OCI-LY7 (cell line): Measurements from ENCODE around the gene OR2K2. TPM values are rescaled to one million over a fixed set of nuclear protein-coding genes. Genes with fewer than 3 reads are reported as not detected.

ENCODE experiments used
- BruUV-seq: library from RNA; stranded (reverse); fragments of 400-500 nt; replicated peaks from 2 replicates; lab custom pipeline; 2021; lab: Mats Ljungman, UMichigan
- CTCF ChIA-PET: fragments of 300-600 bp; sonication (Branson Sonifier 250); formaldehyde crosslinking; loops from one replicate; lab custom pipeline; 2022; ENCODE audit warnings: antibody characterized with exemption; ENCODE audit not compliant: unreplicated experiment; lab: Charles Lee
- POLR2A ChIA-PET: fragments of 300-600 bp; sonication (Branson Sonifier 250); formaldehyde crosslinking; loops from one replicate; lab custom pipeline; 2022; ENCODE audit warnings: antibody characterized with exemption; lab: Charles Lee
- DNase-seq: peaks from one replicate; pipeline ENCODE4 v3.0.0-alpha.2; 2015; ENCODE audit warnings: low spot score
- H2AFZ ChIP-seq: fragments of 200-600 bp; sonication (generic), shearing (Covaris generic); 2 replicates; pipeline ENCODE4 v1.6.1; 2014; ENCODE audit warnings: mild to moderate bottlenecking, antibody characterized with exemption, low read length, moderate library complexity
- H3K27ac ChIP-seq: fragments of 200-600 bp; sonication (generic); 2 replicates; pipeline ENCODE4 v1.5.1; 2014; ENCODE audit warnings: mixed run types, low read depth, mild to moderate bottlenecking, moderate library complexity, low read length, inconsistent platforms; ENCODE audit not compliant: poor library complexity, severe bottlenecking
- H3K36me3 ChIP-seq: fragments of 200-600 bp; sonication (generic); 2 replicates; pipeline ENCODE4 v1.6.1; 2014; ENCODE audit warnings: mild to moderate bottlenecking, antibody characterized with exemption, low read length, moderate library complexity, mixed read lengths; ENCODE audit not compliant: insufficient read depth
- H3K4me1 ChIP-seq: fragments of 200-600 bp; sonication (generic); 2 replicates; pipeline ENCODE4 v1.5.1; 2014; ENCODE audit warnings: mild to moderate bottlenecking, low read length; ENCODE audit not compliant: insufficient read depth, poor library complexity, severe bottlenecking
- H3K4me2 ChIP-seq: fragments of 200-600 bp; sonication (generic); 2 replicates; pipeline ENCODE4 v1.6.1; 2014; ENCODE audit warnings: mild to moderate bottlenecking, low read length
- H3K4me3 ChIP-seq: fragments of 200-600 bp; sonication (generic); 2 replicates; pipeline ENCODE4 v1.5.1; 2014; ENCODE audit warnings: mild to moderate bottlenecking, low read depth, low read length; ENCODE audit not compliant: poor library complexity, severe bottlenecking
- H3K79me2 ChIP-seq: fragments of 200-600 bp; sonication (generic); 2 replicates; pipeline ENCODE4 v1.6.1; 2016; ENCODE audit warnings: low read depth, mild to moderate bottlenecking, low read length, moderate library complexity, mixed read lengths; ENCODE audit not compliant: insufficient read depth
- H3K9me2 ChIP-seq: fragments of 200-600 bp; sonication (generic); 2 replicates; pipeline ENCODE4 v1.6.1; 2016; ENCODE audit warnings: mild to moderate bottlenecking, low read length, mixed read lengths; ENCODE audit not compliant: insufficient read depth
- H3K9me3 ChIP-seq: fragments of 200-600 bp; sonication (generic); 2 replicates; pipeline ENCODE4 v1.6.1; 2014; ENCODE audit warnings: mild to moderate bottlenecking, mixed run types, low read length, mixed read lengths
- H4K20me1 ChIP-seq: fragments of 200-600 bp; sonication (generic); 2 replicates; pipeline ENCODE4 v1.6.1; 2014; ENCODE audit warnings: mild to moderate bottlenecking, antibody characterized with exemption, low read length, moderate library complexity, mixed read lengths; ENCODE audit not compliant: insufficient read depth
- CTCF ChIP-seq: fragments of 200-600 bp; sonication (generic); conservative IDR thresholded peaks from 2 replicates; pipeline ENCODE4 v1.5.1; 2014; ENCODE audit warnings: mild to moderate bottlenecking, antibody characterized with exemption, low read length, moderate library complexity, mixed read lengths
- EZH2phosphoT487 ChIP-seq: fragments of 200-600 bp; sonication (generic); IDR thresholded peaks from 2 replicates; pipeline ENCODE4 v1.6.1; 2018; ENCODE audit warnings: low read depth, borderline replicate concordance, mild to moderate bottlenecking, mixed run types, antibody characterized with exemption, low read length, moderate library complexity, mixed read lengths
- intact Hi-C: fragments of 100-400 bp; cut with micrococcal nuclease; formaldehyde crosslinking; loops from one replicate; pipeline ENCODE4 v1.10.0; 2022; ENCODE audit not compliant: unreplicated experiment
- total RNA-seq, 2 experiments: library from RNA; depleted of rRNA in 1 of 2; stranded (reverse); fragments of >200 nt in 1 of 2; shearing (Covaris generic) in 1 of 2; gene quantifications; 2 replicates each; pipeline ENCODE4 v1.2.3, GENCODE V29; 2014 to 2022

OR2K2 gene
- total RNA-seq, 2 experiments from 2014 or later, result not detected

GRCh38 chr9:111297066-111297824, 32.8 kb downstream of the OR2K2 start:
- CTCF ChIA-PET, result no interaction called here
- no peaks in the 10 kb centered on the region for H3K9me2 ChIP-seq
- intact Hi-C loops, result loop anchor here (5.0 to 10.0 kb wide), 2 partner anchors 655 to 842 kb away; no protein-coding TSS in a partner anchor
- H3K79me2 ChIP-seq, result no peaks in the 10 kb centered on the region
- TF ChIP-seq CTCF (no peak), EZH2phosphoT487 (no peak)
- no peak overlapping the region for H3K27ac ChIP-seq
- no peak overlapping the region for H2AFZ ChIP-seq
- no peaks in the 10 kb centered on the region for H3K9me3 ChIP-seq
- POLR2A ChIA-PET, result no interaction called here
- no peaks in the 10 kb centered on the region for H3K36me3 ChIP-seq
- DNase-seq, result no peak
- H3K4me3 ChIP-seq, result no peak overlapping the region
- H3K4me2 ChIP-seq, result no peak overlapping the region
- no peaks in the 10 kb centered on the region for H3K4me1 ChIP-seq
- no peaks in the 10 kb centered on the region for H4K20me1 ChIP-seq
- BruUV-seq, result no TSS peak

- Histone ChIP-seq H4K20me1 (no peaks in the 10 kb centered on the region), H2AFZ (no peak overlapping the region), H3K4me1 (no peaks in the 10 kb centered on the region), H3K4me3 (no peak overlapping the region), H3K4me2 (no peak overlapping the region), H3K36me3 (no peaks in the 10 kb centered on the region), H3K27ac (no peak overlapping the region), H3K9me3 (no peaks in the 10 kb centered on the region), H3K9me2 (no peaks in the 10 kb centered on the region), H3K79me2 (no peaks in the 10 kb centered on the region)
- no peak for DNase-seq
- intact Hi-C loops, result loop anchor here (5.0 to 10.0 kb wide), 2 partner anchors 653 to 840 kb away; no protein-coding TSS in a partner anchor
- BruUV-seq, result no TSS peak
- ChIA-PET POLR2A (no interaction called here), CTCF (no interaction called here)
- no peak for TF ChIP-seq EZH2phosphoT487
- no peak for TF ChIP-seq CTCF
Measured at GRCh38 chr9:111294691-111295451, 35.2 kb downstream of the OR2K2 start.
